BJ (cell line): ENCODE results near the gene PMVK. TPM values are rescaled to one million over a fixed set of nuclear protein-coding genes. Genes with fewer than 3 reads are reported as not detected.

Experiments used
- CTCF ChIA-PET: fragments of 350-600 bp; formaldehyde crosslinking; extraction: SDS; loops from one replicate; lab custom pipeline; 2021; ENCODE audit warnings: antibody characterized with exemption, inconsistent platforms; lab: Yijun Ruan, JAX
- POLR2A ChIA-PET: fragments of 300-600 bp; sonication (Branson Sonifier 250); formaldehyde crosslinking; extraction: SDS; loops from one replicate; lab custom pipeline; 2021; ENCODE audit warnings: antibody characterized with exemption; lab: Charles Lee
- DNase-seq: peaks from one replicate; pipeline ENCODE4 v3.0.0-alpha.2; 2011; ENCODE audit warnings: low read depth
- H3K27me3 ChIP-seq: 2 replicates; pipeline ENCODE4 v1.6.0; 2011; ENCODE audit warnings: low read length; ENCODE audit not compliant: control insufficient read depth, insufficient read depth
- H3K36me3 ChIP-seq: 2 replicates; pipeline ENCODE4 v1.5.1; 2011; ENCODE audit warnings: low read length; ENCODE audit not compliant: control insufficient read depth, insufficient read depth
- H3K4me3 ChIP-seq: 2 replicates; pipeline ENCODE4 v1.5.1; 2011; ENCODE audit warnings: low read depth, mild to moderate bottlenecking, control low read depth, low read length
- polyA plus RNA-seq: library from polyadenylated mRNA; depleted of rRNA; stranded (reverse); fragments of >200 nt; gene quantifications from 2 replicates; pipeline ENCODE4 v1.2.3, GENCODE V29; 2011
- TF ChIP-seq, protein P1 (sequence below): IDR thresholded peaks from 2 replicates; pipeline ENCODE4 v1.5.1; 2011; ENCODE audit warnings: low read depth, mild to moderate bottlenecking, control low read depth, inconsistent platforms, low read length, moderate library complexity; ENCODE audit not compliant: insufficient read depth

The PMVK gene
- polyA plus RNA-seq, 1 experiment: 38.4 TPM

- no peak for DNase-seq
- Histone ChIP-seq H3K36me3 (no peaks in the 10 kb centered on the region), H3K27me3 (no peaks in the 10 kb centered on the region), H3K4me3 (no peak overlapping the region)
- TF ChIP-seq, protein P1, sequence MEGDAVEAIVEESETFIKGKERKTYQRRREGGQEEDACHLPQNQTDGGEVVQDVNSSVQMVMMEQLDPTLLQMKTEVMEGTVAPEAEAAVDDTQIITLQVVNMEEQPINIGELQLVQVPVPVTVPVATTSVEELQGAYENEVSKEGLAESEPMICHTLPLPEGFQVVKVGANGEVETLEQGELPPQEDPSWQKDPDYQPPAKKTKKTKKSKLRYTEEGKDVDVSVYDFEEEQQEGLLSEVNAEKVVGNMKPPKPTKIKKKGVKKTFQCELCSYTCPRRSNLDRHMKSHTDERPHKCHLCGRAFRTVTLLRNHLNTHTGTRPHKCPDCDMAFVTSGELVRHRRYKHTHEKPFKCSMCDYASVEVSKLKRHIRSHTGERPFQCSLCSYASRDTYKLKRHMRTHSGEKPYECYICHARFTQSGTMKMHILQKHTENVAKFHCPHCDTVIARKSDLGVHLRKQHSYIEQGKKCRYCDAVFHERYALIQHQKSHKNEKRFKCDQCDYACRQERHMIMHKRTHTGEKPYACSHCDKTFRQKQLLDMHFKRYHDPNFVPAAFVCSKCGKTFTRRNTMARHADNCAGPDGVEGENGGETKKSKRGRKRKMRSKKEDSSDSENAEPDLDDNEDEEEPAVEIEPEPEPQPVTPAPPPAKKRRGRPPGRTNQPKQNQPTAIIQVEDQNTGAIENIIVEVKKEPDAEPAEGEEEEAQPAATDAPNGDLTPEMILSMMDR: no peak
- CTCF ChIA-PET: interaction anchor here (0.6 kb wide), 1 partner anchor 25 kb away, joined by 3 read pairs; no protein-coding TSS in a partner anchor
- POLR2A ChIA-PET: no interaction called here
These were observed 33.5 kb downstream of the PMVK start for GRCh38 chr1:154902938-154903566.

DNA sequence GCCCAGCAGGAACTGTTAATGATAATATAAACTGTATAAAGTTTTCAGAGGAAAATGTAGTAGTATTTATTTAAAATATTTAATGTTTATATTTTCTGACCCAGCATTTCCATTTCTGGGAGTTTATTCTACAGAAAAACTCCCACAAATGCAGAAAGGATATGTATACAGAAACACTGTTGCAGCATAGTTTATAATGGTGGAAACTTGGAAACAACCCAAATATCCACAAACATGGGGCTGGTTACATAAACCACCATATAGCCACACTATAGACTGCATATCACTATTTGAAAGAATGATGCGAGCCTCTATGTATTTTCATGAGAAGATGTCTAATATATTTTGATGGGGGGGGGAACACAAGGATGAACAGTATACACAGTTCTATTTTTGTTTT, 34.9 kb downstream of the PMVK start:
- POLR2A ChIA-PET: interaction anchor here (0.6 kb wide), 1 partner anchor 575 kb away, joined by 3 read pairs; no protein-coding TSS in a partner anchor
- Histone ChIP-seq H3K36me3 (no peaks in the 10 kb centered on the region), H3K27me3 (no peaks in the 10 kb centered on the region; the same call in none of the 2 replicates), H3K4me3 (no peak overlapping the region)
- CTCF ChIA-PET: interaction anchor here (0.6 kb wide), 1 partner anchor 532 kb away, joined by 4 read pairs; no protein-coding TSS in a partner anchor
- TF ChIP-seq, protein P1: no peak
- no peak for DNase-seq

DNA sequence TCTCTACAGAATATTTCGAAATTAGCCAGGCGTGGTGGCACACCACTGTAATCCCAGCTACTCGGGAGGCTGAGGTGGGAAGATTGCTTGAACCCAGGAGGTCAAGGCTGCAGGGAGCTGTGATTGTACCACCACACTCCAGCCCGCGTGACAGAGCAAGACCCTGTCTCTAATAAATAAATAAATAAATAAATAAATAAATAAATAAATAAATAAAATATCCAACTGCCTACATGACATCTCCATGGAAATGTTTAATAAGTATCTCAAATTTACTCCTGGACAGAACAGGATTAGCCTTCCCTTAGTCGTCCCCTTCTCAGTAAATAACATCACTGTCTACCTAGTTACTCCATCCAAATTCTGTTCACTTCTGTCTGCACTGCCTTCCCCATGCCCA, 37.5 kb downstream of the PMVK start:
- POLR2A ChIA-PET: no interaction called here
- Histone ChIP-seq H3K36me3 (no peaks in the 10 kb centered on the region), H3K27me3 (peaks cover 6% of the 10 kb centered on the region), H3K4me3 (no peak overlapping the region)
- no peak for DNase-seq
- TF ChIP-seq, protein P1: no peak
- CTCF ChIA-PET: no interaction called here

DNA sequence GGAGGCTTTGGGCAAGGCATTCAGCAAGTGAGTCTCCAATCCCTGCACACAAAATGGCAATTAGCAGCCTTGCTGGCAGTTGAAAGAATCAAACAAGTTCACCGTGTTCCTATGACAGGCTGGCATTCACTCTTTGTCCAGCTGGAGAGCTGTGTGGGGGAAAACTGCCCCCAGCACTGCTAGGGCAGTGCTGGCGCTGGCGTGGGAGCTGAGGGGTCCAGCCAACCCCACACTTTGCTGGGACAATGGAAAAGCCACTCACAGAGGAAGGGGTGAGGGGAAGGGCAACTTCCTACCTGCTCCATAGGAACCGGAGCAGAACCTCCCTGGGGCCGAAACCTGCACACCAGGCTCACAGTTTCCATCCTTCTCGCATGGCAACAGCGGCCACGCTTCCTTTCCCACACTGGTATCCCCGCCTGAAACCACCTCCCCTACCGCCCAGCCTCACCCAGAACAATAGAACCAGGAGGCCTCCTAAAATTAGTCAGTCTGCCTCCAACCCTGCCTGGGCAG, 39.7 kb downstream of the PMVK start:
- ChIA-PET CTCF (interaction anchor here (0.6 to 2.4 kb wide), 2 partner anchors 18 to 96 kb away, joined by 4 to 10 read pairs; partner anchors contain the start of gene LENEP), POLR2A (no interaction called here)
- Histone ChIP-seq H3K4me3 (no peak overlapping the region), H3K27me3 (peaks cover 6% of the 10 kb centered on the region), H3K36me3 (no peaks in the 10 kb centered on the region)
- TF ChIP-seq, protein P1: no peak
- DNase-seq: no peak

GRCh38 chr1:154895798-154896197, 40.7 kb downstream of the PMVK start:
- no peaks in the 10 kb centered on the region for H3K36me3 ChIP-seq
- POLR2A ChIA-PET: no interaction called here
- no peak for DNase-seq
- peaks cover 6% of the 10 kb centered on the region for H3K27me3 ChIP-seq
- CTCF ChIA-PET: interaction anchor here (1.1 to 2.4 kb wide), 2 partner anchors 17 to 226 kb away, joined by 5 to 10 read pairs; no protein-coding TSS in a partner anchor
- H3K4me3 ChIP-seq: no peak overlapping the region
- TF ChIP-seq, protein P1: no peak
